G401.6 (cell line): ENCODE data around the gene SEMA4D.
"Not testable (repeated sequence)": the region's sequence is repeated elsewhere in the genome, so short reads cannot be mapped to it uniquely, and the experiment has no call there.

Experiments used
- FAIRE-seq: peaks from 2 replicates; lab custom pipeline; 2012; peaks lifted over from hg19 to GRCh38; lab: Jason Lieb, UNC

Gene SEMA4D

GRCh38 chr9:89384783-89385182 is 113.1 kb downstream of the SEMA4D start:
- no peak for FAIRE-seq

GRCh38 chr9:89383721-89384300 is 114.1 kb downstream of the SEMA4D start:
- FAIRE-seq = no peak

GRCh38 chr9:89383030-89383720 is 114.7 kb downstream of the SEMA4D start:
- no peak for FAIRE-seq

- FAIRE-seq = no peak
Observed at GRCh38 chr9:89382026-89382986, 115.6 kb downstream of the SEMA4D start.

GRCh38 chr9:89381308-89381609 is 116.7 kb downstream of the SEMA4D start:
- FAIRE-seq = no peak

GRCh38 chr9:89380437-89381307 is 117.2 kb downstream of the SEMA4D start:
- no peak for FAIRE-seq

GRCh38 chr9:89379508-89380115 is 118.3 kb downstream of the SEMA4D start:
- no peak for FAIRE-seq

GRCh38 chr9:89379031-89379430 is 118.9 kb downstream of the SEMA4D start:
- FAIRE-seq = no peak

GRCh38 chr9:89378541-89378940 is 119.4 kb downstream of the SEMA4D start:
- FAIRE-seq = no peak

GRCh38 chr9:89377411-89377810 is 120.5 kb downstream of the SEMA4D start:
- FAIRE-seq = no peak

GRCh38 chr9:89376741-89377351 is 121.1 kb downstream of the SEMA4D start:
- no peak for FAIRE-seq

- no peak for FAIRE-seq
Observed at GRCh38 chr9:89376286-89376685, 121.6 kb downstream of the SEMA4D start.

- no peak for FAIRE-seq
Observed at GRCh38 chr9:89375191-89375760, 122.6 kb downstream of the SEMA4D start.

- FAIRE-seq = no peak
Observed at GRCh38 chr9:89374176-89374575, 123.7 kb downstream of the SEMA4D start.

- no peak for FAIRE-seq
Observed at GRCh38 chr9:89372979-89373378, 124.9 kb downstream of the SEMA4D start.

GRCh38 chr9:89372230-89372816 is 125.6 kb downstream of the SEMA4D start:
- no peak for FAIRE-seq

GRCh38 chr9:89371791-89372190 is 126.1 kb downstream of the SEMA4D start:
- FAIRE-seq = not testable (repeated sequence)

- FAIRE-seq = no peak
Observed at GRCh38 chr9:89370593-89370992, 127.3 kb downstream of the SEMA4D start.

- no peak for FAIRE-seq
Observed at GRCh38 chr9:89368978-89369377, 128.9 kb downstream of the SEMA4D start.

GRCh38 chr9:89368550-89368949 is 129.4 kb downstream of the SEMA4D start:
- no peak for FAIRE-seq
